Measurements from ENCODE around the gene RPS21. TPM values are rescaled to one million over a fixed set of nuclear protein-coding genes. Genes with fewer than 3 reads are reported as not detected.

RPS21 gene
- total and polyA plus RNA-seq, 2 of the 13 experiments (the other 11 are each of a cell fraction or from before 2014, with no cell fraction given): 2,647 to 11,063 TPM

- TF ChIP-seq MTA1 (CRISPR knock-in tag; IDR thresholded peaks at IDR 0.05; ENCODE audit: borderline replicate concordance) (peak; percentile 33; the same call in 1 of the 2 replicates), LCORL (IDR thresholded peaks at IDR 0.05) (no peak), LCORL (CRISPR knock-in tag; IDR thresholded peaks at IDR 0.05) (peak; percentile 86), GATAD2A (CRISPR knock-in tag; IDR thresholded peaks at IDR 0.05) (0 out of 2 replicates have a peak, but pooled peaks have one; percentile 11), ZNF891 (CRISPR knock-in tag; IDR thresholded peaks at IDR 0.05) (0 out of 2 replicates have a peak, but pooled peaks have one; percentile 19), MEIS2 (CRISPR knock-in tag; IDR thresholded peaks at IDR 0.05) (peak; percentile 69; the same call in 1 of the 2 replicates), SOX5 (CRISPR knock-in tag; IDR thresholded peaks at IDR 0.05; ENCODE audit: borderline replicate concordance) (peak; percentile 31; the same call in 1 of the 2 replicates), GABPB1 (CRISPR knock-in tag; IDR thresholded peaks at IDR 0.05) (peak; percentile 55; the same call in 1 of the 2 replicates), SMAD1 (CRISPR knock-in tag; IDR thresholded peaks at IDR 0.05; ENCODE audit: borderline replicate concordance, low read depth) (peak; percentile 71; the same call in 1 of the 2 replicates), RFXAP (CRISPR knock-in tag; IDR thresholded peaks at IDR 0.05; ENCODE audit: borderline replicate concordance) (peak; percentile 14; the same call in 1 of the 2 replicates), ELF1 (CRISPR knock-in tag; IDR thresholded peaks at IDR 0.05) (peak; percentile 65), ZNF160 (CRISPR knock-in tag; IDR thresholded peaks at IDR 0.05) (peak; percentile 42; the same call in 1 of the 2 replicates), HOMEZ (CRISPR knock-in tag; IDR thresholded peaks at IDR 0.05; ENCODE audit: low read depth) (peak; percentile 12; the same call in 1 of the 2 replicates), ZBTB20 (CRISPR knock-in tag; IDR thresholded peaks at IDR 0.05; ENCODE audit: borderline replicate concordance, low read depth) (no peak), PAWR (CRISPR knock-in tag; IDR thresholded peaks at IDR 0.05; ENCODE audit: borderline replicate concordance) (0 out of 2 replicates have a peak, but pooled peaks have one; percentile 53), ZNF441 (CRISPR knock-in tag; IDR thresholded peaks at IDR 0.05; ENCODE audit: borderline replicate concordance) (no peak), ZNF136 (CRISPR knock-in tag; IDR thresholded peaks at IDR 0.05; ENCODE audit: low read depth) (no peak), PITX1 (CRISPR knock-in tag; IDR thresholded peaks at IDR 0.05) (peak; percentile 32; the same call in 1 of the 2 replicates), RXRB (CRISPR knock-in tag; IDR thresholded peaks at IDR 0.05; ENCODE audit: borderline replicate concordance) (no peak), ESRRA (CRISPR knock-in tag; IDR thresholded peaks at IDR 0.05; ENCODE audit: low read depth) (peak; percentile 78; the same call in 1 of the 2 replicates)
- TF ChIP-seq, protein P1, sequence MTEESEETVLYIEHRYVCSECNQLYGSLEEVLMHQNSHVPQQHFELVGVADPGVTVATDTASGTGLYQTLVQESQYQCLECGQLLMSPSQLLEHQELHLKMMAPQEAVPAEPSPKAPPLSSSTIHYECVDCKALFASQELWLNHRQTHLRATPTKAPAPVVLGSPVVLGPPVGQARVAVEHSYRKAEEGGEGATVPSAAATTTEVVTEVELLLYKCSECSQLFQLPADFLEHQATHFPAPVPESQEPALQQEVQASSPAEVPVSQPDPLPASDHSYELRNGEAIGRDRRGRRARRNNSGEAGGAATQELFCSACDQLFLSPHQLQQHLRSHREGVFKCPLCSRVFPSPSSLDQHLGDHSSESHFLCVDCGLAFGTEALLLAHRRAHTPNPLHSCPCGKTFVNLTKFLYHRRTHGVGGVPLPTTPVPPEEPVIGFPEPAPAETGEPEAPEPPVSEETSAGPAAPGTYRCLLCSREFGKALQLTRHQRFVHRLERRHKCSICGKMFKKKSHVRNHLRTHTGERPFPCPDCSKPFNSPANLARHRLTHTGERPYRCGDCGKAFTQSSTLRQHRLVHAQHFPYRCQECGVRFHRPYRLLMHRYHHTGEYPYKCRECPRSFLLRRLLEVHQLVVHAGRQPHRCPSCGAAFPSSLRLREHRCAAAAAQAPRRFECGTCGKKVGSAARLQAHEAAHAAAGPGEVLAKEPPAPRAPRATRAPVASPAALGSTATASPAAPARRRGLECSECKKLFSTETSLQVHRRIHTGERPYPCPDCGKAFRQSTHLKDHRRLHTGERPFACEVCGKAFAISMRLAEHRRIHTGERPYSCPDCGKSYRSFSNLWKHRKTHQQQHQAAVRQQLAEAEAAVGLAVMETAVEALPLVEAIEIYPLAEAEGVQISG (CRISPR knock-in tag; IDR thresholded peaks at IDR 0.05): peak; percentile 13
- TF ChIP-seq, protein P2, sequence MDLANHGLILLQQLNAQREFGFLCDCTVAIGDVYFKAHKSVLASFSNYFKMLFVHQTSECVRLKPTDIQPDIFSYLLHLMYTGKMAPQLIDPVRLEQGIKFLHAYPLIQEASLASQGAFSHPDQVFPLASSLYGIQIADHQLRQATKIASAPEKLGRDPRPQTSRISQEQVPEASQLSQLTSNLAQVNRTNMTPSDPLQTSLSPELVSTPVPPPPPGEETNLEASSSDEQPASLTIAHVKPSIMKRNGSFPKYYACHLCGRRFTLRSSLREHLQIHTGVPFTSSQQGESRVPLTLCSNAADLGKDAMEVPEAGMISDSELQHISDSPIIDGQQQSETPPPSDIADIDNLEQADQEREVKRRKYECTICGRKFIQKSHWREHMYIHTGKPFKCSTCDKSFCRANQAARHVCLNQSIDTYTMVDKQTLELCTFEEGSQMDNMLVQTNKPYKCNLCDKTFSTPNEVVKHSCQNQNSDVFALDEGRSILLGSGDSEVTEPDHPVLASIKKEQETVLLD (CRISPR knock-in tag; IDR thresholded peaks at IDR 0.05; ENCODE audit: low read depth): 0 out of 2 replicates have a peak, but pooled peaks have one; percentile 36
- TF ChIP-seq, protein P3, sequence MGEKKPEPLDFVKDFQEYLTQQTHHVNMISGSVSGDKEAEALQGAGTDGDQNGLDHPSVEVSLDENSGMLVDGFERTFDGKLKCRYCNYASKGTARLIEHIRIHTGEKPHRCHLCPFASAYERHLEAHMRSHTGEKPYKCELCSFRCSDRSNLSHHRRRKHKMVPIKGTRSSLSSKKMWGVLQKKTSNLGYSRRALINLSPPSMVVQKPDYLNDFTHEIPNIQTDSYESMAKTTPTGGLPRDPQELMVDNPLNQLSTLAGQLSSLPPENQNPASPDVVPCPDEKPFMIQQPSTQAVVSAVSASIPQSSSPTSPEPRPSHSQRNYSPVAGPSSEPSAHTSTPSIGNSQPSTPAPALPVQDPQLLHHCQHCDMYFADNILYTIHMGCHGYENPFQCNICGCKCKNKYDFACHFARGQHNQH (CRISPR knock-in tag; IDR thresholded peaks at IDR 0.05): 0 out of 2 replicates have a peak, but pooled peaks have one; percentile 18
Observed at GRCh38 chr20:62412194-62413024, 25.5 kb downstream of the RPS21 start (continued).

Measured in HepG2 (cell line).